Spleen (tissue), 11 donors: ENCODE data around the gene EXOC6B. TPM values are rescaled to one million over a fixed set of nuclear protein-coding genes. Genes with fewer than 3 reads are reported as not detected.

Experiments used
- DNase-seq: peaks from one replicate; pipeline ENCODE4 v3.0.0-alpha.2; 2020
- H3K27ac ChIP-seq, 8 donors: fragments of 200-600 bp; sonication (generic) in 7 of 8; 1 replicate in 4 of 8; 2 replicates in 4 of 8; pipeline versions ENCODE4 v1.5.0 to v1.8.0; 2016 to 2021; ENCODE audit warnings: inconsistent platforms in 4 of 8, mild to moderate bottlenecking in 4 of 8, moderate library complexity in 1 of 8
- H3K27me3 ChIP-seq, 7 donors: fragments of 200-600 bp; sonication (generic) in 6 of 7; replicated peaks in 1 of 7; 1 replicate in 4 of 7; 2 replicates in 3 of 7; pipeline versions ENCODE4 v1.5.0 to v1.8.0; 2016 to 2021; ENCODE audit warnings: inconsistent platforms in 3 of 7, mild to moderate bottlenecking in 1 of 7
- H3K36me3 ChIP-seq, 6 donors: fragments of 200-600 bp; sonication (generic) in 5 of 6; 1 replicate in 4 of 6; 2 replicates in 2 of 6; pipeline versions ENCODE4 v1.5.0 to v1.8.0; 2016 to 2021; ENCODE audit warnings: inconsistent platforms in 2 of 6
- H3K4me1 ChIP-seq, 6 donors: fragments of 200-600 bp; sonication (generic) in 5 of 6; 1 replicate in 3 of 6; 2 replicates in 3 of 6; pipeline versions ENCODE4 v1.5.0 to v1.8.0; 2016 to 2021; ENCODE audit warnings: inconsistent platforms in 3 of 6
- H3K4me3 ChIP-seq, 8 donors: fragments of 200-600 bp; sonication (generic) in 7 of 8; 1 replicate in 4 of 8; 2 replicates in 4 of 8; pipeline versions ENCODE4 v1.5.0 to v1.8.0; 2016 to 2021; ENCODE audit warnings: inconsistent platforms in 4 of 8, mild to moderate bottlenecking in 4 of 8, moderate library complexity in 2 of 8
- H3K9me3 ChIP-seq, 8 donors: fragments of 200-600 bp; sonication (generic) in 7 of 8; 1 replicate in 4 of 8; 2 replicates in 4 of 8; pipeline versions ENCODE4 v1.5.0 to v1.8.0; 2016 to 2021; ENCODE audit warnings: inconsistent platforms in 4 of 8
- POLR2A ChIP-seq, 3 donors: fragments of 450-650 bp; IDR thresholded peaks; one replicate each; pipeline ENCODE4 v1.5.1; 2017; ENCODE audit warnings: antibody characterized with exemption in 3 of 3, mild to moderate bottlenecking in 1 of 3
- POLR2AphosphoS5 ChIP-seq, 3 donors: sonication (generic); formaldehyde crosslinking; IDR thresholded peaks; one replicate each; pipeline ENCODE4 v1.5.1; 2017; ENCODE audit warnings: antibody characterized with exemption in 3 of 3
- WGBS, 5 donors: extraction: QIAGEN DNeasy Blood & Tissue Kit in 3 of 5; methylation state at CpG; one replicate each; pipeline versions ENCODE4 v1.1.5 to v1.1.7; 2013 to 2018; 5-methylcytosine and 5-hydroxymethylcytosine counted together
- intact Hi-C: fragments of 100-400 bp; cut with DNase I; formaldehyde crosslinking; loops from one replicate; pipeline ENCODE4 v1.15.0; 2023; ENCODE audit warnings: low total_unique reads
- polyA plus RNA-seq, 3 donors: library from polyadenylated mRNA; stranded (reverse); fragments of 200-250 nt; gene quantifications; one replicate each; pipeline ENCODE4 v1.2.1, GENCODE V29; 2013
- total RNA-seq, 7 donors: library from RNA; depleted of rRNA in 3 of 7; stranded (reverse); fragments of >200 nt in 3 of 7; fragmentation: NEBNext Ultra II Directional in 4 of 7; extraction: Animal tissue kit (Norgen Biotek cat#: 25700) in 4 of 7; gene quantifications; one replicate each; pipeline versions ENCODE4 v1.1.0 to v1.2.1, GENCODE V29; 2016 to 2021
- TF ChIP-seq, protein P1 (sequence below), 11 experiments: fragments of 200-600 bp in 7 of 11; fragments of 450-650 bp in 4 of 11; sonication (generic) in 4 of 11; IDR thresholded peaks in 8 of 11; conservative IDR thresholded peaks in 3 of 11; 1 replicate in 7 of 11; 2 replicates in 4 of 11; pipeline versions ENCODE4 v1.4.0 to v1.8.0; 2016 to 2021; ENCODE audit warnings: antibody characterized with exemption in 11 of 11, inconsistent platforms in 4 of 11, mild to moderate bottlenecking in 1 of 11
- donor health status: healthy with polysubstance abuse.
- donor health status: DM: no; HTN: no; CAD: no; lungs with moderate emphysema.
- donor health status: DM: no; HTN: no; CAD: no.
- donor health status: Bipolar disorder and iron deficiency.
- donor health status: healthy.
- donor health status: DM: no; HTN: no; CAD: no.
- donor health status: DM: yes; HTN: yes; CAD: no.

The EXOC6B gene
- total and polyA plus RNA-seq, 10 donors = 1.0 to 27.9 (median 18.0) TPM

DNA sequence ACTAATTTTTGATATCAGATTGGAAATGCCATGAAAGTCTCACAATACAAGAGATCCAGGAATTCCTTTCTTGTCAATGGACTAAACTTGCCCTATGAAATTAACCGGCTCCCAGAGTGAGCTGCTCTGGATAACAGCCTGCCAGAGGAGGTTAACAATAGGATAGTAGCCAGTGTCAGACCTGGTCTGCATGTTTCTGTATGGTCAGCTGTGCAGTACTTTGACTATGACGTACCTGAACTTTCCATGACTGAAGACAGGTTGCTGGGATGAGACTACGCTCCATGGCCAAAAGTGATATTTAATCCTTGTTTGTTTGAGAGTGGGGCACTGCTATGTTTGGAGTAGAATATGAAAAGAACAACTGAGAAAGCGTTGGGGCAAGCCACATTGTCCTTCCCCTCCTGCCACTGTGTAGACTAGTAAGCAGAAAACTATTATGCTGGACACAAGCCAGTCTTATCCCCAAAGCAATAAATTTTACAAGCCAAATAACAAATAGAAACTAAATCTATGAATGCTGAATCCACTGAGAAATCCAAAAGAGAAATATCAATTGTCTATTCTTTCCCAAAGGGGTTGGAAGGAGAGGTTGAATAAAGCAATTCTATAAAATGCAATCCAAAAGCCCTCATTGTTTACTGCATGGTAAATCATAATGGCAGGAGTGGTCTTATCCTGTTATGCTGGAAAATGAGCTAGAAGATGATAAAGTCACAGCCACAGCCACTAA lies 562.6 kb downstream of the EXOC6B start:
- DNase-seq = no peak
- TF ChIP-seq POLR2AphosphoS5 (IDR thresholded peaks at IDR 0.05) = no peak
- TF ChIP-seq POLR2A (IDR thresholded peaks at IDR 0.05) = no peak
- TF ChIP-seq, protein P1, sequence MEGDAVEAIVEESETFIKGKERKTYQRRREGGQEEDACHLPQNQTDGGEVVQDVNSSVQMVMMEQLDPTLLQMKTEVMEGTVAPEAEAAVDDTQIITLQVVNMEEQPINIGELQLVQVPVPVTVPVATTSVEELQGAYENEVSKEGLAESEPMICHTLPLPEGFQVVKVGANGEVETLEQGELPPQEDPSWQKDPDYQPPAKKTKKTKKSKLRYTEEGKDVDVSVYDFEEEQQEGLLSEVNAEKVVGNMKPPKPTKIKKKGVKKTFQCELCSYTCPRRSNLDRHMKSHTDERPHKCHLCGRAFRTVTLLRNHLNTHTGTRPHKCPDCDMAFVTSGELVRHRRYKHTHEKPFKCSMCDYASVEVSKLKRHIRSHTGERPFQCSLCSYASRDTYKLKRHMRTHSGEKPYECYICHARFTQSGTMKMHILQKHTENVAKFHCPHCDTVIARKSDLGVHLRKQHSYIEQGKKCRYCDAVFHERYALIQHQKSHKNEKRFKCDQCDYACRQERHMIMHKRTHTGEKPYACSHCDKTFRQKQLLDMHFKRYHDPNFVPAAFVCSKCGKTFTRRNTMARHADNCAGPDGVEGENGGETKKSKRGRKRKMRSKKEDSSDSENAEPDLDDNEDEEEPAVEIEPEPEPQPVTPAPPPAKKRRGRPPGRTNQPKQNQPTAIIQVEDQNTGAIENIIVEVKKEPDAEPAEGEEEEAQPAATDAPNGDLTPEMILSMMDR (IDR thresholded peaks at IDR 0.05 in 8 of 11, conservative IDR thresholded peaks at IDR 0.05 in 3 of 11) = no peak
- H3K4me3 ChIP-seq = no peak overlapping the region
- H3K27ac ChIP-seq = no peak overlapping the region
- no peaks in the 10 kb centered on the region for H3K4me1 ChIP-seq
- no peaks in the 10 kb centered on the region for H3K36me3 ChIP-seq
- WGBS, 5 donors = 86 to 92% (median 88%) methylated on average over 4 of the region's 4 CpGs
- H3K9me3 ChIP-seq = peaks cover 0 to 5% (median 0%) of the 10 kb centered on the region in 8 donors
- no peaks in the 10 kb centered on the region for H3K27me3 ChIP-seq
- intact Hi-C loops = no loop called here

DNA sequence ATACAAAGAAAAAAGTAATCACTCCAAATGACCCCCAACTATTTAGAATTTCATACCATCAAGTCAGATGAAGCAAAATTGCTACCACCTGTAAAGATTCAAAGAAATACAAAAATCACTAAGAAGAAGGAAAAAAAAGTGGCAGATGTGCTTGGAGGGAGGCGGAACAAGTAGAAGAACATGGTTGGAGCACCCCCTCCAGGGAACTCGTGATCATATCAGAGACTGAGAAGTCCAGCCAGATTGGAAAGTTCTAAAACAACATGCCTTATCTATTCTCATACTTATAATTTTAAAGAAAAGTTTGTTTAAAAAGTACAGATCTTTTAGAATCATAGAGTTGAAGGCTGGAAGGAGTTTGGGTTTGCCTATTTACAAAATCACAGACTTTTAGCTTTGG lies 564.8 kb downstream of the EXOC6B start:
- WGBS, 5 donors = 80 to 92% (median 83%) methylated on average over 2 of the region's 2 CpGs
- Histone ChIP-seq H3K4me1 (no peaks in the 10 kb centered on the region), H3K27ac (no peak overlapping the region), H3K9me3 (peaks cover 0 to 5% (median 0%) of the 10 kb centered on the region in 8 donors), H3K27me3 (no peaks in the 10 kb centered on the region), H3K4me3 (no peak overlapping the region), H3K36me3 (no peaks in the 10 kb centered on the region)
- TF ChIP-seq, protein P1 (IDR thresholded peaks at IDR 0.05 in 8 of 11, conservative IDR thresholded peaks at IDR 0.05 in 3 of 11) = no peak
- no peak for TF ChIP-seq POLR2A (IDR thresholded peaks at IDR 0.05)
- TF ChIP-seq POLR2AphosphoS5 (IDR thresholded peaks at IDR 0.05) = no peak
- no peak for DNase-seq
- intact Hi-C loops = no loop called here

DNA sequence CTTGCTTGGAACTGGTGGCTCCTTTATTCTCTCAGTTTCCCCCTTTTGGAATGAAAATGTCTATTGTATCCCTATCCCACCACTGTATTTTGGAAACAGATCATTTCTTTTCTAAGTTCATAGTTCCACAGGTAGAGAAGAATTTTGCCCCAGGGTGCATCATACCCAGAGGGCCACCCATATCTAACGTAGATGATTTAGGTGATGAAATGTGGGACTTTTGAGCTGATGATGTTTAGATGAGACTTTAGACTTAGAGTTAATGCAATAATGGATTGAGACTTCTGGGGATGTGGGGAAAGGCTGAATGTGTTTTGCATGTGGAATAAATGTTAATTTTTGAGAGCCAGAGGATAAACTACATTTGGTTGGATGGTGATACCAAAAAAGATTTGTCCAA lies 570.3 kb downstream of the EXOC6B start:
- Histone ChIP-seq H3K4me1 (no peaks in the 10 kb centered on the region), H3K36me3 (no peaks in the 10 kb centered on the region), H3K27ac (no peak overlapping the region), H3K4me3 (no peak overlapping the region), H3K9me3 (peaks cover 0 to 8% (median 5%) of the 10 kb centered on the region in 8 donors), H3K27me3 (no peaks in the 10 kb centered on the region)
- TF ChIP-seq POLR2AphosphoS5 (IDR thresholded peaks at IDR 0.05) = no peak
- TF ChIP-seq, protein P1 (IDR thresholded peaks at IDR 0.05 in 8 of 11, conservative IDR thresholded peaks at IDR 0.05 in 3 of 11) = no peak
- no peak for TF ChIP-seq POLR2A (IDR thresholded peaks at IDR 0.05)
- no peak for DNase-seq
- WGBS, 5 donors = 94 to 100% (median 95%) methylated on average over 1 of the region's 1 CpG
- intact Hi-C loops = no loop called here

DNA sequence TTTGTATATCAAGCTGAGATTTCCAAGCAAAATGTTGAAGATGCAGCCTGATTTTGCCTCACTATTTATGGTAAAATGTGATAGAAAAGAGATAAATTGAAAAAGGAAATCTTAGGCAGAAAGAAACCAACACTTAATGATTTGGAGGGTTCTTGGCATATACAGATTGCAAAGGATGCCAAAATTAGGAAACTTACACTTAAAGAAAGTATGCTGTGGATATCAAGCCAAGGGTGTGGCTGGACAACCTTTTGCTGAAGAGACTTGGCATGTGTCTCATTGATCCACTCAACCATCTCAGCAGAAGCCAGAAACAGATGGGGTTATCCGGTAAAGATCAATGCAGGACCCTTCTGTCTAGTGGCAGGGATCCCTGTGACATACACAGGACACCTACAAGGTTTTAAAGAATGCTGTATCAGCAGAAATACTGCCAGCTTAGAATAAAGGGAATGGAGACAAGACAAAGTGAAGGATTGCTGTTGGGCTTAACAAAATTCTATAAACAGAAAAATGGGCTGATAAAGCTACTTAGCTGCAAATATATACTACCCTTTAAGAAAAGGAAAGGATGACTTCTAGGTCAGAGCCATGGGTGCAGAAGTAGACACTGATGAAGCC lies 570.9 kb downstream of the EXOC6B start:
- Histone ChIP-seq H3K27me3 (no peaks in the 10 kb centered on the region), H3K4me3 (no peak overlapping the region), H3K36me3 (no peaks in the 10 kb centered on the region), H3K27ac (no peak overlapping the region), H3K4me1 (no peaks in the 10 kb centered on the region), H3K9me3 (peaks cover 0 to 8% (median 5%) of the 10 kb centered on the region in 8 donors)
- intact Hi-C loops = no loop called here
- TF ChIP-seq, protein P1 (IDR thresholded peaks at IDR 0.05 in 8 of 11, conservative IDR thresholded peaks at IDR 0.05 in 3 of 11) = no peak
- no peak for TF ChIP-seq POLR2AphosphoS5 (IDR thresholded peaks at IDR 0.05)
- TF ChIP-seq POLR2A (IDR thresholded peaks at IDR 0.05) = no peak
- no peak for DNase-seq
- WGBS, 5 donors = 75 to 100% (median 87%) methylated on average over 1 of the region's 1 CpG
